ENCODE data around the gene KIF5A. TPM values are rescaled to one million over a fixed set of nuclear protein-coding genes. Genes with fewer than 3 reads are reported as not detected.

Gene KIF5A
- total RNA-seq, 4 donors from 2014 or later, result 0.34 to 0.67 (median 0.51) TPM

- DNase-seq, result peak; percentile 59
- Histone ChIP-seq H3K27me3 (peaks cover 31% of the 10 kb centered on the region), H3K27ac (no peak overlapping the region), H3K4me1 (peaks cover 6 to 20% of the 10 kb centered on the region in 2 donors), H3K4me3 (replicated peaks in 1 of 3) (peak overlapping the region in 1 of 3 donors; percentile 1), H3K36me3 (no peaks in the 10 kb centered on the region), H3K9me3 (no peaks in the 10 kb centered on the region)
- TF ChIP-seq CTCF (IDR thresholded peaks at IDR 0.05), result peak; percentile 74 to 91 (median 85)
- no peak for TF ChIP-seq POLR2A (IDR thresholded peaks at IDR 0.05)
- 2 to 3% methylated on average over 43 to 44 of the region's 49 CpGs for WGBS, 2 donors
- intact Hi-C loops (cut with DNase I), result loop anchor here (5.0 kb wide), 2 partner anchors 39 to 164 kb away; partner anchors contain the start of genes GLI1 and INHBE
Observed at GRCh38 chr12:57621497-57622292, 71.9 kb downstream of the KIF5A start.

- no peak for DNase-seq
- intact Hi-C loops (cut with DNase I), result loop anchor here (5.0 kb wide), 2 partner anchors 40 to 165 kb away; partner anchors contain the start of genes GLI1 and INHBE
- 66 to 68% methylated on average over 9 of the region's 9 CpGs for WGBS, 2 donors
- TF ChIP-seq CTCF (IDR thresholded peaks at IDR 0.05), result no peak
- no peak for TF ChIP-seq POLR2A (IDR thresholded peaks at IDR 0.05)
- Histone ChIP-seq H3K27me3 (peaks cover 39% of the 10 kb centered on the region), H3K27ac (no peak overlapping the region), H3K9me3 (no peaks in the 10 kb centered on the region), H3K4me1 (peaks cover 7 to 23% of the 10 kb centered on the region in 2 donors), H3K36me3 (no peaks in the 10 kb centered on the region), H3K4me3 (replicated peaks in 1 of 3) (no peak overlapping the region)
Observed at GRCh38 chr12:57622293-57623245, 72.7 kb downstream of the KIF5A start.

- peaks cover 12 to 29% of the 10 kb centered on the region in 2 donors for H3K4me1 ChIP-seq
- peaks cover 40% of the 10 kb centered on the region for H3K27me3 ChIP-seq
- no peaks in the 10 kb centered on the region for H3K9me3 ChIP-seq
- intact Hi-C loops (cut with DNase I), result loop anchor here (5.0 kb wide), 2 partner anchors 41 to 166 kb away; partner anchors contain the start of genes GLI1 and INHBE
- no peaks in the 10 kb centered on the region for H3K36me3 ChIP-seq
- H3K27ac ChIP-seq, result no peak overlapping the region
- WGBS, 2 donors, result 64 to 79% methylated on average over 2 of the region's 2 CpGs
- no peak for DNase-seq
- no peak overlapping the region for H3K4me3 ChIP-seq (replicated peaks in 1 of 3)
- no peak for TF ChIP-seq CTCF (IDR thresholded peaks at IDR 0.05)
- no peak for TF ChIP-seq POLR2A (IDR thresholded peaks at IDR 0.05)
Observed at GRCh38 chr12:57623385-57623784, 73.5 kb downstream of the KIF5A start.

- DNase-seq, result no peak
- intact Hi-C loops (cut with DNase I), result loop anchor here (5.0 kb wide), 2 partner anchors 42 to 167 kb away; partner anchors contain the start of genes GLI1 and INHBE
- TF ChIP-seq POLR2A (IDR thresholded peaks at IDR 0.05), result no peak
- no peak for TF ChIP-seq CTCF (IDR thresholded peaks at IDR 0.05)
- Histone ChIP-seq H3K4me3 (replicated peaks in 1 of 3) (no peak overlapping the region), H3K27ac (no peak overlapping the region), H3K27me3 (peaks cover 40% of the 10 kb centered on the region), H3K4me1 (peaks cover 12 to 29% of the 10 kb centered on the region in 2 donors), H3K36me3 (no peaks in the 10 kb centered on the region), H3K9me3 (no peaks in the 10 kb centered on the region)
- 55 to 65% methylated on average over 5 of the region's 5 CpGs for WGBS, 2 donors
Observed at GRCh38 chr12:57623811-57624390, 74.1 kb downstream of the KIF5A start.
